AG09309 (cell line): Measurements from ENCODE around the gene MMP17.

ENCODE experiments used
- DNase-seq: peaks from one replicate; pipeline ENCODE4 v3.0.0-alpha.2; 2010; ENCODE audit warnings: low read depth
- H3K4me3 ChIP-seq: 2 replicates; pipeline ENCODE4 v1.5.1; 2011; ENCODE audit warnings: mild to moderate bottlenecking, low read depth, low read length, moderate library complexity; ENCODE audit not compliant: control insufficient read depth
- CTCF ChIP-seq: IDR thresholded peaks from 2 replicates; pipeline ENCODE4 v1.5.1; 2011; ENCODE audit warnings: mild to moderate bottlenecking, low read depth, low read length, inconsistent platforms; ENCODE audit not compliant: insufficient read depth, control insufficient read depth; ENCODE audit errors: missing control alignments

MMP17 gene

DNA sequence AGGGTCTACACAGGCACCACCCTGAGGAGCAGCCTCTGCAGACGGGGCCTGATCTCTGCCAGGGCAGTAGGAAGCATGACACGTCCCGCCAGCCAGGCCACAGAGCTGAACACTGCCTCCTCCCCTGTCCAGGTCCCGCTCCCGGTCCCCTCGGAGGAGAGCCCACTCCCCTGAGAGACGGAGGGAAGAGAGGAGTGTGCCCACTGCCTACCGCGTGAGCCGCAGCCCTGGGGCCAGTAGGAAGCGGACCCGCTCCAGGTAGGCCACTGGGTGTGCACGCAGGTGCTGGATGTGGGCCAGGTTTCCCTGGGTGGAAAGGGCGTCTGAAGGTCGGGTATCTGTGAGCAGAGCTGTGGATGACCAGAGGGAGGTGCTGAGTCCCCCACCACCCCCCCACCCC, 41.9 kb upstream of the MMP17 start:
- no peak for TF ChIP-seq CTCF
- no peak for DNase-seq
- no peak overlapping the region for H3K4me3 ChIP-seq

DNA sequence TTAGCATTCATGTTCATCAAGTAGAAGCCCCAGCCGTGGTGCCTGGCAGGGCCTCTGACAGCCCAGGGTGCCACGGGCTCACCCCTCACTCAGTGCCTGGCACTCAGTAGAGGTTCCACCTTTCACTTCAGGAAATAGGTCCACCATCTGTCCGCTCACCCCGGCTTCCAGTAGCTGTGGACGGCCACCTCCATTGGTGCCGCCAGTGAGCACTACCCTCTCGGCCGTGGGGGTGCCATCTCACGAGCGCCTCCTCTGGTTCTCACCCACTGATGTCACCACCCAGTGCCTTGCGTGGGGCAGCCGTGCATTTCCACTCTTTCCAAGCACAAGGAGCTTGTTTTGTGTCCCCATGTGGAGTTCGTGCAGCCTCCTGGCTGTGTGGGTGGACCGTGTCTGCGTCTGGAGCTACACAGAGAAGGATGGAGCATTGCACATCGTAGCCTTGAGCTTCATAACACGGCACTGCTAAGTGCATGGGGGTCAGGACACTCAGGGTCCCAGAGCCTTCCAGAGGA, 41.0 kb upstream of the MMP17 start:
- no peak for DNase-seq
- no peak overlapping the region for H3K4me3 ChIP-seq
- TF ChIP-seq CTCF: no peak

DNA sequence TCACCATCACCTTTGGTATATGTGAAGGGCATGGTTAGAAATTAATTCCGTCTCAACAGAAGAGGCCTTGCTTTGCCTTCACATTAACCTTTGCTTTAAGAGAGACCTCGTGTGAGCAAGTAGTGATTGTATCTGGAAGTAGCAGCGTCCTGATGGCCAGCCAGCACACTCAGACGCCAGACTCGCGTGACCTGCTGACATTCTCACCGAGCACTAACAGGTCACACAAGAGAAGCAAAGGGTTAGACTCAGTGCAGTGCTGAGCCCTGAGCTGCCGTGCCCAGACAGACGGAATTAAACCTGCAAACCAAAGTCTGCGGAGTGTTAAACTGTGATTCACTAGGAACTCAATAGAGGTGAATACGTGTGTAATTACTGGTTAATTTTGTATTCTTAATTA, 40.1 kb upstream of the MMP17 start:
- no peak overlapping the region for H3K4me3 ChIP-seq
- no peak for DNase-seq
- TF ChIP-seq CTCF: no peak

DNA sequence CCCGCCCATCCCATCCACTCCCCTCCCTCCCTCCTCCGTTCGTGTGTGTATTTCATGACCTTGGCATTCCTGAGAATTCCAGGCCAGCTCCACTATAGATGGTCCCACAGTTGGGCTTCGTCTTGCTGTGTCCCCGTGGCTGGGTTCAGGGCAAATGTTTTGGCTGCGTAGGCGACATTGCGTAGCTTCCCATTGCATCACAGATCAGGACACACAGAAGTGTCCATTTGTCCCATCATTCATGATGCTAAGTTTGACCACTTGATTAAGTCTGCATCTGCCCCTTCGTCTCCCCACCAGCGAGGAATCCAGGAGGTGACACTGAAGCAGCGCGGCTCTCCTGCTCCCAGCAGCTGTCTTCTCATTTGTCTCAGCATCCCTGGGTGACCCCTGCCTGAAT, 38.6 kb upstream of the MMP17 start:
- H3K4me3 ChIP-seq: no peak overlapping the region
- no peak for DNase-seq
- no peak for TF ChIP-seq CTCF

- no peak for TF ChIP-seq CTCF
- H3K4me3 ChIP-seq: no peak overlapping the region
- DNase-seq: peak; percentile 61
These were observed 34.8 kb upstream of the MMP17 start for GRCh38 chr12:131793243-131794022.

- no peak for DNase-seq
- H3K4me3 ChIP-seq: no peak overlapping the region
- no peak for TF ChIP-seq CTCF
These were observed 34.1 kb upstream of the MMP17 start for GRCh38 chr12:131794061-131794460.

GRCh38 chr12:131794573-131794972, 33.6 kb upstream of the MMP17 start:
- no peak for TF ChIP-seq CTCF
- no peak overlapping the region for H3K4me3 ChIP-seq
- no peak for DNase-seq
